GM19467 (cell line): ENCODE measurements around the gene LIMCH1.

Source experiments
- ATAC-seq: cut with Tn5 transposase; IDR thresholded peaks from one replicate; pipeline ENCODE4 v1.9.1; 2021; ENCODE audit warnings: mild to moderate bottlenecking, moderate library complexity; ENCODE audit not compliant: unreplicated experiment

LIMCH1 gene

GRCh38 chr4:41530741-41531140 lies 7.2 kb upstream of the LIMCH1 start:
- no peak for ATAC-seq

- ATAC-seq, result no peak
Observed at GRCh38 chr4:41532336-41532735, 5.6 kb upstream of the LIMCH1 start.

DNA sequence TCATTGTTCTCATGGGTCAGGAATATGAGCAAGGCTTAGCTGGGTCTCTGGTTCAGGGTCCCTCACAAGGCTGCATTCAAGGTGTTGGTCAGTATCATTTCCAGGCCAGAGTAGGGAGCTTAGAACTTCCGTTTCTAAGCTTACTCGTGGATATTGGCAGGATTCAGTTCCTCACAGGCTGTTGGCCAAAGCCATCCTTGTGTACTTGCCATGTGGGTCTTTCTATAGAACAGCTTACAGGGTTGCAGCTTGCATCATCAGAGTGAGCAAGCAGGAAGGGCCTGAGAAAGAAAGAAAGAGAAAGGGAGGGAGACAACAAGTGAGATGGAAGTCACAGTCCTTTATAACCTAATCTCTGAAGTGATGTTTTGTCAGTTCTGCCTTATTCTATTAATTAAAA lies 5.1 kb upstream of the LIMCH1 start:
- no peak for ATAC-seq

- ATAC-seq, result no peak
Observed at GRCh38 chr4:41533680-41534079, 4.3 kb upstream of the LIMCH1 start.

- no peak for ATAC-seq
Observed at GRCh38 chr4:41534404-41534803, 3.6 kb upstream of the LIMCH1 start.

GRCh38 chr4:41535911-41536371 lies 2.0 kb upstream of the LIMCH1 start:
- ATAC-seq, result no peak

DNA sequence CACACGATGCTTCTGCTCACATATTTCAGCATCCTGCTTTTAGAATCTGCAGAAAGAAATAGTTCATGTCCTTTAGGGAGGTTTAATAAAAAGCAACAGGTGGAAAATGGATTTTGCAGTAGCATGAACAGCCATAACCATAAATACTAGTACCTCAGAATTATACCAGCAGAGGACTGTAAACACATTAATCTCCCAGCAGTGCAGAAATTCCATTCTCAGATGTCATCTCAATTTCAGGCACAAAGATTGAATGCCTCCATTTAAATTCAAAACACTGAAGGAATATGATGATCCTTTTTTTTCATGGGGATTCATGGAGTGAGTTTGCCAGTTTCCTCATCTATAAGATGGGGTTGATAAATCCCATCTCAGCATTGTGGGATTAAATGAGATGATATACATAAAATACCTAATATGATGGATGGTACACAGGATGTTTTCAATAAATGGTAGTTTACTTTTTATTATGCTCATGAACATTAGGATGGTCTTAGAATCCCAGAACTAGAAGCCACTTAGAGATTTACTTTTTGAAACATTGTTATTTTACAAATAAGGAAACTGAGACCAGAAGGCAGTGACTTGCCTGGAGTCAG lies 566 bp upstream of the LIMCH1 start:
- no peak for ATAC-seq

GRCh38 chr4:41538887-41539498 lies 1.0 kb downstream of the LIMCH1 start:
- ATAC-seq, result no peak

- no peak for ATAC-seq
Observed at GRCh38 chr4:41539711-41540110, 1.8 kb downstream of the LIMCH1 start.

- ATAC-seq, result no peak
Observed at GRCh38 chr4:41540687-41541086, 2.7 kb downstream of the LIMCH1 start.

- ATAC-seq, result no peak
Observed at GRCh38 chr4:41541687-41542094, 3.7 kb downstream of the LIMCH1 start.

DNA sequence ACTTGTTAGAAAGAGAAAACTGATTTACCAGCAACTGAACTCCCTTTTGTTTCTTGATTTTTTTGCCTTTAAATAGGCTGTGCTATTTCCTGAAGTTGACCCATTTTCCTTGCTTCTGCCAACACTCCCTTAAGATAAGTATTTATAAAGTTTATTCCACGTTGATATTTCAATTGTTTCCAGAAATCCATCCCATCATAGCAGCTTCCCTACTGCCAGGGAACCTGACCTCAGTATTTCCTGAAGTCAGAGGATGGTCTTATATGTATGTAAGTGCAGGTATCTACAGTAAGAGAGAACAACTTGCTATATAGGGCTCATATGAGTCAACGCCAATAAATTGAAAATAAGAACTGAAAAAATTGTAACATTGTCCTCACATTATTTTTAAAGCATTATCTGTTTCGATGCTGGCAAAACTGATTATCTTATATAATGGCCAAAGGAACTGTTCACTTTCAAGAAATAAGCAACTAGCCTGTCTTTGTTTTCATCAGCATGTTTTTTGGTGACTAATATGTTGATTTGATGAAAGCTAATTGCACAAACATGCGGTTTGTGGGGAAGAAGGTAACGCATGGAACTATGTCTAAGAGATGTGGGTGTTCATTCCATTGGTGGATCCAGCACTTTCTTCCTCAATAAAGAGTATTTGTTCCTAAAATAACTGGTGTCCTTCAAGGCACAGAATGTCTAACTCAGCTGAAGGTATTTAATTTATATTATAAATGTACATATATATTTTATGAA lies 4.7 kb downstream of the LIMCH1 start:
- ATAC-seq, result no peak

DNA sequence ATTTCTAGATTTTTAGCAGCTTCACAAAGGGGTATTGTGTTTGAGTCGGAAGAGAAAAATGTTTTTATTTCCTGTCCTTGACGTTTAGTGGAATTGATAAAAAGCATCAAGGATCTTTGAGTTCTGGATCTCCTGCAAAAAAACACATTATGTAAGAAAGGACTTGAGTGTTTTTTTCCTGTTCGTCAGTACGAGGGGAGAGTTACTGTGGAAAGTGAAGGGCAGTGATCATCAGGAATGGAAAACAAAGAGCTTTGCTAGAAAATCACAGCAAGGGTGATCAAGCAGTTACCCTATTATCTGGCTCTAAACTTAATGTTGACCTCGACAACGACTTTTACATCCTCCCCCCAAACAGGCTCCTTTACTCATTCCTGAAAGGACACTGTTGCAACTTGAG lies 7.3 kb downstream of the LIMCH1 start:
- ATAC-seq, result no peak

DNA sequence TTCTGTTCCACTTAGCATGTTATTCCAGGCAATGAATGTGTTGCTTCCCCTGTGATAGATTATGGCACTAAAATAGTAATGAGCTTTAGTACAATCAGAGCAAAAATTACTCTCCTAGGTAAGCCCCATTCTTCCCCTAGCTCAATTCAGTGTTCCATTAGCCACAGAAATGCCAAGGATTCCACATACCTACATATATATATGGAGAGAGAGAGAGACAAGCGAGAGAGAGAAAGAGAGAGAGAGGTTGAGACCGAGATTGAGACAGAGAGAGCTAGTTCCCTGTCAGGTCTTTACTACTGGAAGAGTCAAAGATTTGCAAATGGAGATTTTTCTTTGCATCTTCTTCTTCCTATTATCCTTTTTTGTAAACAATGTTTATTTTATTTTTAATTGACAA lies 8.7 kb downstream of the LIMCH1 start:
- no peak for ATAC-seq

DNA sequence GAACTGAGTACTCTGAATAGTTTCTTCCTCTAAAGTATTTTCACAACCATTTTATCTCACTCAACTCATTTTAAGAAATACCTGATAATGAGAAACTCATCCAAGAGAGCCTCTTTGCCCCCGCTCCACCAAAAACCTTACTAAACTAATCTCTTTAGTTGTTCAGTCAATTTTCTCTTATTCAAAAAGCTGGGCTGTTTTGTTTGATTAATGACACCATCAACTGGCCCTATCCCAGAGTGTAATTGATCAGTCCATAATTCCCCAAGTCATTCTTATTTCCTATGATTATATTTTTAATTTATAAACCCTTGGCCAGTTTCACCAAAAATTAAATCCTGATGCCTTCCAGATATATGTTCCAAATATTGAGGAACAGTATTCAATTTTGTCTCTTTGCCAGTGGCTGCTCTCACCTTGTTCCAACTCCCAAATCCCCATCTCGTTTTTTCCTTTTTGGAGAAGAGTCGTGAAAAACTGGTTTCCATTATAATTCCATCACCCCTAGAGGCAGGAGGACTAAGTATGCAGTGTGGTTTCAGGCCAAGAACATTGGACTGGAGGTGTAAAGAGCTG lies 10.4 kb downstream of the LIMCH1 start:
- no peak for ATAC-seq

DNA sequence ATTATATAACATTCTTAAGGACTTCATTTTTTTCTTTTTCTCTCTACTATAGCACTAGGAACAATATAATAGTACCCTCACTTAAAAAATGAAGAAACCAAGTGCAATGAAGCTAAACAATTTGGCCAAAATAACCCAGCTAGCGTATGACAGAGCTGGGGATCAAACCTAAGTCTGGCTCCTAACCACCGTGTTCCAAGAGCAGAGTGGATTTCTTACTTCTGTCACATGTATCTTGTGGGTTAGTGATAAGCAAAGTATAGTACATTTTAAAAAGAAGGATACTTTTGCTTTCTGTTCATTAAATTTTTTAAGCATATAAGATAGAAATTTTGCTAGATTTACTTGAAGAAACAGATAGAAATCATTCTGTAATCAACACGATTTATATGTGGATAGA lies 11.5 kb downstream of the LIMCH1 start:
- ATAC-seq, result no peak

DNA sequence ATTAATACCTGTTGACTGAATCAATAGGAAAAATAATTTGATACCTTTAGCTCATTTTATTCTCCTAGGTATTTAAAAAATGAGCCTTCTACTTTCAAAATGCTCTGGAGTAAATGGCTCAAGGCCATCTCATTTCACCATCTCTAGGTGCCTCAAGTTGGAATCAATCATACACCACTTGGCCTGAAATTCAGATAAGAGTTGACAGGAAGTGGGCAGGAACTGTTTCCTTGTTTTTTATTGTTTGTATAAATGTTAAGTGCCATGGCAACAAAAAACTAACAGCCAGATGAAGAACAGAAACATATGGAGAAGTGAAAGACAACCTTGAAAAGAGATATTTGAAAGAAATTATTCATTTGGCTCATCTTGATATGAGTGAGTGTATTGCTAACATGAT lies 12.4 kb downstream of the LIMCH1 start:
- no peak for ATAC-seq

- no peak for ATAC-seq
Observed at GRCh38 chr4:41551536-41551935, 13.6 kb downstream of the LIMCH1 start.

- no peak for ATAC-seq
Observed at GRCh38 chr4:41554905-41555304, 16.9 kb downstream of the LIMCH1 start.

- ATAC-seq, result no peak
Observed at GRCh38 chr4:41556526-41556925, 18.6 kb downstream of the LIMCH1 start.

GRCh38 chr4:41559940-41560516 lies 22.1 kb downstream of the LIMCH1 start:
- no peak for ATAC-seq

- no peak for ATAC-seq
Observed at GRCh38 chr4:41561244-41561643, 23.3 kb downstream of the LIMCH1 start.
